Measurements from ENCODE around the gene CRB2. TPM values are rescaled to one million over a fixed set of nuclear protein-coding genes. Genes with fewer than 3 reads are reported as not detected.

CRB2 gene
- total RNA-seq, 1 donor from 2014 or later: 0.35 TPM

GRCh38 chr9:123359546-123359945 is 3.5 kb downstream of the CRB2 start:
- TF ChIP-seq CTCF (conservative IDR thresholded peaks at IDR 0.05; ENCODE audit: low read depth, low read length): no peak
- no peak for DNase-seq (ENCODE audit: low read depth)
- no peak overlapping the region for H3K4me3 ChIP-seq (ENCODE audit: low read depth, low read length)

GRCh38 chr9:123360161-123361085 is 4.4 kb downstream of the CRB2 start:
- no peak for DNase-seq (ENCODE audit: low read depth)
- H3K4me3 ChIP-seq (ENCODE audit: low read depth, low read length): no peak overlapping the region
- TF ChIP-seq CTCF (conservative IDR thresholded peaks at IDR 0.05; ENCODE audit: low read depth, low read length): no peak

- H3K4me3 ChIP-seq (ENCODE audit: low read depth, low read length): no peak overlapping the region
- DNase-seq (ENCODE audit: low read depth): no peak
- no peak for TF ChIP-seq CTCF (conservative IDR thresholded peaks at IDR 0.05; ENCODE audit: low read depth, low read length)
Observed at GRCh38 chr9:123361086-123361730, 5.2 kb downstream of the CRB2 start.

- no peak for TF ChIP-seq CTCF (conservative IDR thresholded peaks at IDR 0.05; ENCODE audit: low read depth, low read length)
- no peak overlapping the region for H3K4me3 ChIP-seq (ENCODE audit: low read depth, low read length)
Observed at GRCh38 chr9:123361731-123362510, 5.9 kb downstream of the CRB2 start.

GRCh38 chr9:123362856-123363255 is 6.9 kb downstream of the CRB2 start:
- TF ChIP-seq CTCF (conservative IDR thresholded peaks at IDR 0.05; ENCODE audit: low read depth, low read length): no peak
- no peak overlapping the region for H3K4me3 ChIP-seq (ENCODE audit: low read depth, low read length)
- no peak for DNase-seq (ENCODE audit: low read depth)

More at GRCh38 chr9:123361731-123362510, 5.9 kb downstream of the CRB2 start:
- DNase-seq (ENCODE audit: low read depth): no peak

- H3K4me3 ChIP-seq (ENCODE audit: low read depth, low read length): peak overlapping the region; percentile 6
- TF ChIP-seq CTCF (conservative IDR thresholded peaks at IDR 0.05; ENCODE audit: low read depth, low read length): no peak
- peak; percentile 47 for DNase-seq (ENCODE audit: low read depth)
Observed at GRCh38 chr9:123364241-123364824, 8.3 kb downstream of the CRB2 start.
